HCT116 (cell line): ENCODE measurements around the gene GNG4.

Source experiments
- CTCF ChIP-seq, 3 experiments: fragments of 200-600 bp in 1 of 3; sonication (generic) in 1 of 3; IDR thresholded peaks in 2 of 3; conservative IDR thresholded peaks in 1 of 3; 2 replicates each; pipeline ENCODE4 v1.5.1; 2012 to 2017; ENCODE audit warnings: low read depth in 2 of 3, low read length in 2 of 3, antibody characterized with exemption in 1 of 3, borderline replicate concordance in 1 of 3, control low read depth in 1 of 3, mild to moderate bottlenecking in 1 of 3, mixed read lengths in 1 of 3, mixed run types in 1 of 3, moderate library complexity in 1 of 3; ENCODE audit not compliant: insufficient read depth in 1 of 3
- POLR2A ChIP-seq: IDR thresholded peaks from 2 replicates; pipeline ENCODE4 v1.7.0; 2011; ENCODE audit warnings: borderline replicate concordance; ENCODE audit not compliant: insufficient read depth, insufficient read length; ENCODE audit errors: extremely low read depth
- POLR2AphosphoS5 ChIP-seq: IDR thresholded peaks from 2 replicates; pipeline ENCODE4 v1.6.1; 2011; ENCODE audit warnings: mild to moderate bottlenecking, low read depth, low read length, moderate library complexity
- RAD21 ChIP-seq: IDR thresholded peaks from 2 replicates; pipeline ENCODE4 v1.6.1; 2012; ENCODE audit warnings: low read depth, mild to moderate bottlenecking

- TF ChIP-seq POLR2AphosphoS5 (no peak), CTCF (IDR thresholded peaks at IDR 0.05 in 2 of 3, conservative IDR thresholded peaks at IDR 0.05 in 1 of 3; ENCODE audit: borderline replicate concordance in 1 of 3, insufficient read depth in 1 of 3, low read depth in 2 of 3, low read length in 2 of 3) (no peak), RAD21 (no peak), POLR2A (no peak)
Measured at GRCh38 chr1:235657747-235658526, 8.4 kb upstream of the GNG4 start.
